Karpas-422 (cell line): ENCODE results near the gene MUC6. TPM values are rescaled to one million over a fixed set of nuclear protein-coding genes. Genes with fewer than 3 reads are reported as not detected.
A peak's percentile ranks its signal among the peaks of the same experiment; 100 is the strongest.

Experiments
- DNase-seq: peaks from one replicate; pipeline ENCODE4 v3.0.0-alpha.2; 2015
- H2AFZ ChIP-seq: fragments of 200-600 bp; sonication (generic); 2 replicates; pipeline ENCODE4 v1.6.1; 2014; ENCODE audit warnings: antibody characterized with exemption, low read length, mixed read lengths
- H3K27ac ChIP-seq: fragments of 200-600 bp; sonication (generic); 2 replicates; pipeline ENCODE4 v1.5.1; 2014; ENCODE audit warnings: mild to moderate bottlenecking, low read length, moderate library complexity
- H3K27me3 ChIP-seq: fragments of 200-600 bp; sonication (generic); 2 replicates; pipeline ENCODE4 v1.6.1; 2014; ENCODE audit warnings: low read length, mixed read lengths
- H3K36me3 ChIP-seq: fragments of 200-600 bp; sonication (generic); 2 replicates; pipeline ENCODE4 v1.6.1; 2014; ENCODE audit warnings: low read length, mixed read lengths; ENCODE audit not compliant: insufficient read depth
- H3K4me1 ChIP-seq: fragments of 200-600 bp; sonication (generic); 2 replicates; pipeline ENCODE4 v1.6.1; 2014; ENCODE audit warnings: mild to moderate bottlenecking, low read length, mixed read lengths
- H3K4me2 ChIP-seq: fragments of 200-600 bp; sonication (generic); 2 replicates; pipeline ENCODE4 v1.6.1; 2014; ENCODE audit warnings: low read length, low read depth, mild to moderate bottlenecking; ENCODE audit not compliant: poor library complexity, severe bottlenecking
- H3K4me3 ChIP-seq: fragments of 200-600 bp; sonication (generic); 2 replicates; pipeline ENCODE4 v1.5.1; 2014; ENCODE audit warnings: mild to moderate bottlenecking, antibody characterized with exemption, low read length, mixed read lengths
- H3K79me2 ChIP-seq: fragments of 200-600 bp; sonication (generic); 2 replicates; pipeline ENCODE4 v1.6.1; 2014; ENCODE audit warnings: mild to moderate bottlenecking, low read length, mixed read lengths
- H3K9ac ChIP-seq: fragments of 200-600 bp; sonication (generic); 2 replicates; pipeline ENCODE4 v1.6.0; 2014; ENCODE audit warnings: low read length
- H3K9me2 ChIP-seq: fragments of 200-600 bp; sonication (generic), shearing (Covaris generic); replicated peaks from 2 replicates; pipeline ENCODE4 v1.6.0; 2014; ENCODE audit warnings: mild to moderate bottlenecking, low read length, moderate library complexity; ENCODE audit not compliant: insufficient read depth
- H3K9me3 ChIP-seq: fragments of 300-700, 200-600 bp; sonication (generic); 2 replicates; pipeline ENCODE4 v1.6.1; 2014; ENCODE audit warnings: low read length, mixed read lengths
- H4K20me1 ChIP-seq: fragments of 200-600 bp; sonication (generic); 2 replicates; pipeline ENCODE4 v1.6.1; 2014; ENCODE audit warnings: mild to moderate bottlenecking, antibody characterized with exemption, low read length, low read depth; ENCODE audit not compliant: insufficient read depth
- total RNA-seq: library from RNA; depleted of rRNA; stranded (reverse); fragments of >200 nt; shearing (Covaris generic); gene quantifications from 2 replicates; pipeline ENCODE4 v1.2.3, GENCODE V29; 2014; ENCODE audit warnings: low replicate concordance

Gene MUC6
- total RNA-seq, 1 experiment from 2014 or later, result not detected

DNA sequence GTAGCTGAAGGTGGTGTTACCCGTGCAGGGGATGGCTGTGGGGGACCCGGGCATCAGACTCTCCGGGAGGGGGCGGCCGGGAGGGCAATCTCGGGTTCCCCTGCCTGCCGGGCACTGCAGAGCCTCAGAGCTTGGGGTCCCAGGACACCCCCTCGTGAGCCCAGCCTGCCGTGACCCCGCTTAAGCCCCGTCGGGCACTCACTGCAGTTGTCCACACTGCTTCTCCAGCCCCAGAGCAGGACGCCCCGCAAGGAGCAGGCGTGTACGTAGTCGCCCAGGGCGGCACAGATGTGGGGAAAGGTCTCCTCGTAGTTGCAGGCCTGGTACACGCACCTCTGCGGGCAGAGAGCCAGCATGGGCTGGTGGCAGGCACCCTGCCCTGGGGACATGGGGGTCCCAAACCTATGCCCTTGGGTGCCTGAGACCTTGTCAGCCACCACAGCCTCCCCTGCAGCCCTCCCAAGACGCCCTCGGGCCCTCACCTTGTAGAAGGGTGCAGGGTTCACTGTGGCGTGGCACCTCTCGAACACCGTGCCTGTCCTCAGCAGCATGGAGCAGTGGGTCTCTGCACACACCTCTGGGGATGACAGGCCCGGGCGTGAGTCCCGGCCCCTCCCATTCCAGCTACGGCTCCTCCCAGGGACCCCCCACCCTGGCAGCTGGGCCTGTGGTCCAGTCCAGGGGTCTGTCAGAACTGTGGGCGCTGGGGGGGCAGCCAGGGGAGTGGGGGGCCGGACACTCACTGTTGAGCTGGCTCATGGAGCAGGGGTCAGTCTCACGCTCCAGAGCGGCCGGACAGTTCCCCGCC is 8.8 kb downstream of the MUC6 start:
- Histone ChIP-seq H3K9me3 (no peaks in the 10 kb centered on the region), H3K79me2 (no peaks in the 10 kb centered on the region), H3K4me1 (no peaks in the 10 kb centered on the region), H3K27ac (no peak overlapping the region), H3K4me3 (no peak overlapping the region), H3K4me2 (no peak overlapping the region), H3K27me3 (no peaks in the 10 kb centered on the region), H2AFZ (no peak overlapping the region), H3K9ac (no peak overlapping the region), H3K36me3 (no peaks in the 10 kb centered on the region), H3K9me2 (no peaks in the 10 kb centered on the region), H4K20me1 (peaks cover 6% of the 10 kb centered on the region; the same call in 1 of the 2 replicates)
- no peak for DNase-seq

DNA sequence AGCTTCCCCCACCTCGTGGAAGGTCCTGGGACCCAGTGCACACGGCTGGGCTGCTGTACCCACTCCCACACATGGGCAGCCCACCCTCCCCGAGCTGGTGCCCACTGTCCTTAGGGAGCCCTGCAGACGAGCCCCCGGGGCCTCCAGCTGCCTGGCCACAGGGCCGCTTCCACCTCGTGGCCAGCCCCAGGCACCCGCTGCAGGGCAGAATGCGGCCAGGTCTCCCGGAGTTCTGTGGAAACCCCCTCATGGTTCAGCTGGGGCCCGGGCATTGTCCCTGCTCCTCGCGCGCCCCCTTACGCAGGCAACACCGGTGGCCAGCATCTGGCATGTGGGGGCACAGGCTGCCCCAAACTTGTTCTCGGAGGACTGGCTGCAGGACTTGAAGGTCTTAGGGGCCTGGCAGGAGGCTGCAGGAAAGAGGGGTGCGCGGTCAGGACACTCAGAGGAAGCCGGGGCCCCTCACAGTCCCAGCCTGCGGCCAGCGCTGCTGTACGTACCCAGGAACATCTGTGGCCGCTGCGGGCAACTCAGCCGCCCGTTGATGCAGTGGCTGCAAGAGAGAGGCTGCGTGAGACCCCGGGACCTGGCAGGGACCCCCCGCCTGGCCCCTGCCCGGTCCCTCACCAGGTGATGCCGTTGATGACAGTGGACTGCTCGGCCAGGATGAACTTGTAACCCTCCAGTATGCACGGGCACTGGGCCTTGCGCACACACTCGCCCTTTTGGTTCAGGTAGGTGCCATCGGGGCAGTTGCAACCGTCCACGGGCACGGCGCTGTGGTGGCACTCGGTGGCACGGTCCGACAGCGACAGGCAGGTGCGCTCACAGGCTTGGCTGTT is 9.7 kb downstream of the MUC6 start:
- DNase-seq, result no peak
- no peaks in the 10 kb centered on the region for H3K36me3 ChIP-seq
- H3K79me2 ChIP-seq, result no peaks in the 10 kb centered on the region
- no peak overlapping the region for H2AFZ ChIP-seq
- H3K27me3 ChIP-seq, result no peaks in the 10 kb centered on the region
- H3K4me3 ChIP-seq, result no peak overlapping the region
- 0 out of 2 replicates have a peak, but pooled peaks cover 3% of the 10 kb centered on the region for H4K20me1 ChIP-seq
- no peak overlapping the region for H3K4me2 ChIP-seq
- no peak overlapping the region for H3K9ac ChIP-seq
- no peaks in the 10 kb centered on the region for H3K9me2 ChIP-seq
- no peaks in the 10 kb centered on the region for H3K9me3 ChIP-seq
- H3K27ac ChIP-seq, result no peak overlapping the region
- no peaks in the 10 kb centered on the region for H3K4me1 ChIP-seq

DNA sequence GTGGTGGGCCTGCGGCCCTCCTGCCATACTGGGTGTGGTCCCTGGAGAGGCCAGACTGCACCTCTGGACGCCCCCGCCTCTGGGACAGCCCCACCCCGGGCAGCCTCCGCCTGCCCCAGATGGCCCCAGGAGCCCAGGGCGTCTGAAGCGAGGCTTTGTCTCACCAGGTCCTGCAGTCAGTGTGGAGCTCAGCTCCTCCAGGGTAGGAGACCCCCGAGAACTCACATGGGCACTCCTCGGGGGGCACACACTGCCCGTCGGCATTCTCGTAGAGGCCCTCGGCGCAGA is 10.4 kb downstream of the MUC6 start:
- Histone ChIP-seq H3K79me2 (no peaks in the 10 kb centered on the region), H4K20me1 (0 out of 2 replicates have a peak, but pooled peaks cover 3% of the 10 kb centered on the region), H3K27me3 (no peaks in the 10 kb centered on the region), H3K4me2 (no peak overlapping the region), H2AFZ (no peak overlapping the region), H3K9me3 (no peaks in the 10 kb centered on the region), H3K9ac (no peak overlapping the region), H3K4me3 (no peak overlapping the region), H3K9me2 (no peaks in the 10 kb centered on the region), H3K36me3 (no peaks in the 10 kb centered on the region), H3K27ac (no peak overlapping the region), H3K4me1 (no peaks in the 10 kb centered on the region)
- DNase-seq, result no peak

DNA sequence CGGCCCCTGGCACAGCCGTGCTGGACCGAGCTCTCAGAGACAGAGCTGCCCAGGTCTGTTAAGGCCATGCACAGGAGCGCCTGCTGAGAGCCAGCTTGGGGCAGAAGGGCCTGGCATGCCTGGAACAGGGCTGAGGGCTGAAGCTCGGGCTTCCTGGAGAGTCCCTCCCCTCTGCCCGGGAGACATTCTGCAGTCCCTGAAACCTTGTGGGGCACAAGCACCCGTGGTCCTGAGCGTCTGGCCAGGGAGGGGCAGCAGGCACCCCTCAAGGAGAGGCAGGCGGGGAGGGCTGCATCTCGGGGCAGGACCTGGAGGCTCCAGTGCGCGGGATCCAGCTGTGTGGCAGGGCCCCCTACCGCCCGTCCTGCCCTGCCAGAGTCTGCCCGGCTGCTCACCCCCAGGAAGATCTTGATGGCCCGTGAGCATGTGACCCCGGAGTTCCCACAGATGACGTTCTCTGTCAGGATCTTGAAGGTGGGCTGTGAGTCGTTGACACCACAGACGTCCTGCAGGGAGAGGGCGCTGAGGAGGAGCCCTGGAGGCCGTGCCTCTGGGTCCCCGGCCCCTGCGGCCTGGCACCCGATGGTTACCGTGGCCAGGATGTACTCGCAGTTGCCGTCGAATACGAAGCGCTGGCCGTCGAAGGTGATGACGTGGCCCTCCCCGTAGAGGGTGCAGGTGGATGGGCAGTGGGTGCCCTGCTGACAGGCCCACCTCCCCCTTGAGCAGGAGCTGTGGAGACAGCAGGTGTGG is 10.9 kb downstream of the MUC6 start:
- H4K20me1 ChIP-seq, result 0 out of 2 replicates have a peak, but pooled peaks cover 3% of the 10 kb centered on the region
- H2AFZ ChIP-seq, result no peak overlapping the region
- no peaks in the 10 kb centered on the region for H3K79me2 ChIP-seq
- no peaks in the 10 kb centered on the region for H3K36me3 ChIP-seq
- H3K4me1 ChIP-seq, result no peaks in the 10 kb centered on the region
- no peak overlapping the region for H3K4me3 ChIP-seq
- H3K9me2 ChIP-seq, result no peaks in the 10 kb centered on the region
- no peak overlapping the region for H3K27ac ChIP-seq
- no peak overlapping the region for H3K4me2 ChIP-seq
- no peaks in the 10 kb centered on the region for H3K9me3 ChIP-seq
- no peaks in the 10 kb centered on the region for H3K27me3 ChIP-seq
- no peak overlapping the region for H3K9ac ChIP-seq
- peak; percentile 48 for DNase-seq

DNA sequence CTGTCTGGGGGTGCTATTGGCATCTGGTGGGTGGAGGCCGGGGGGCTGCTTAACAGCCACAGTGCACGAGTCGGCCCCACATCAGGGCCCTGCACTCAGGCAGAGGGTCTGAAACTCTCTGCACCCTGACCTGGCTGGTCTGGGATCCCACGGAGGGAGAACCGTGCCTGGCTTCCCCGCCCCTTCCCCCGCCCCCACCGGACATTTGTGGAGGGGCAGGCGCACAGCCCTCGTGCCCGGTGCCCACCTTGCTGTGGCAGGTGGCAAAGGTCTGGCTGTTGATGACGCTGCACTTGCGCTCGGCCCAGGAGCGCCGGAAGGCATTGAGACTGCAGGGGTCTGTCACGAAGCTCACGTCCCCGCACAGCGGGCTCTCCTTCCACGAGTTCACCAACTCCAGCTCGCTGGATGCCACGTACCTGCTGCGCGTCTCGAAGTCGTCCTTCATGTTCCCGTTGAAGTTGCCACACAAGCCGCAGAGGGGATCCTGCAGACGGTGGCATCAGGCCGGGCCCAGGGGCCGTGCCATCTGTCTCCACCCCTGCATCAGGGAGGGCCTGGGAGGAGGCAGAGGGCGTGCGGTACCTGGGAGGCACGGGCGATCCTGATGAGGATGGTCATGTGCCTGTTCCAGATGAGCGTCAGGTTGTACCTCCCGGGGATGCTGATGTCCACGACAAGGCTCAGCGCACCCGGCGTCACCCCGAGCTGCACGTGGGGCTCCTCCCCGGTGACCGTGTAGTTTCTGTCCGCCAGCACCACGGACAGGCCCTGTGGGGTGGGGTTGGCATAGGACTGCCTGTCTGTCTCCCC is 11.7 kb downstream of the MUC6 start:
- Histone ChIP-seq H4K20me1 (0 out of 2 replicates have a peak, but pooled peaks cover 3% of the 10 kb centered on the region), H3K9me2 (no peaks in the 10 kb centered on the region), H2AFZ (no peak overlapping the region), H3K4me1 (no peaks in the 10 kb centered on the region), H3K79me2 (no peaks in the 10 kb centered on the region), H3K36me3 (no peaks in the 10 kb centered on the region), H3K4me3 (no peak overlapping the region), H3K4me2 (no peak overlapping the region), H3K9me3 (no peaks in the 10 kb centered on the region), H3K27ac (no peak overlapping the region), H3K27me3 (no peaks in the 10 kb centered on the region), H3K9ac (no peak overlapping the region)
- DNase-seq, result no peak

DNA sequence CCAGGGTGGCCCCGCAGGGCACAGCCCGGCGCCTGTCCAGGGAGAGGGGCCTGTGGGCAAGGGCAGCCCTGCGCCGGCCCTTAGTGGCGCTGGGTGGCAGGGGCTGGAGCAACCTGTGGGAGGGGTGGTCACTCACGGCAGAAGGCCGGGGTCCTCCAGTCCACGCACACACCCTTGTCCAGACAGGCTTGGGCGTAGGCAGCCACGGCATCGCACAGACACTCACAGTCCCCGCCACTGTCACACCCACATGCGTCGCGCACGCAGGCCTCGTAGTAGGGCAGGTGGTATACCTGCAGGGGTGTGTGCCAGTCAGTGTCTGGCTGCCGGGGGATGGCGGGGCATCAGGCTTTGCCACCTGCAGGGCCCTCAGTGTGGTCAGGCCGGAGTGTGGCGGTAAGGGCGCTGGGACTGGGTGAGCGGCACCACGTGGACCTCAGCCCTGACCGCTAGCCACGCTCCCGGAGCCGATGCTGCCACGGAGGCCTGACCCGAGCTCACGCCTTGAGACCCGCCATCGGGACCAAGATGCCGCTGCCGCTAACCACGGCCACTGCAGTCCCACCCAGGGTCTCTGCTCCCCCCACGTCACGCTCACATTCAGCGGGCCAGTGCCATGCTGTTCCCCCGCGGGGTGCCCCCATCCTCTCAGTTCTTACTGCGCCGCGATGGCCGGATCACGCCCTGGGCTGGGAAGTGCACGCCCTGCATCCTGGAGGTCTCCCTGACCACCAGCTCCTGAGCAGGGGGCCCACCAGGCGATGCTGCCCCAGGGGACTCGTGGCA is 12.5 kb downstream of the MUC6 start:
- no peak for DNase-seq
- Histone ChIP-seq H3K36me3 (no peaks in the 10 kb centered on the region), H3K9ac (no peak overlapping the region)

More for the DNA sequence above, 12.5 kb downstream of the MUC6 start:
- H2AFZ ChIP-seq, result no peak overlapping the region
- no peak overlapping the region for H3K4me2 ChIP-seq
- no peaks in the 10 kb centered on the region for H3K79me2 ChIP-seq
- no peaks in the 10 kb centered on the region for H3K9me2 ChIP-seq
- 0 out of 2 replicates have a peak, but pooled peaks cover 3% of the 10 kb centered on the region for H4K20me1 ChIP-seq
- no peaks in the 10 kb centered on the region for H3K27me3 ChIP-seq
- H3K9me3 ChIP-seq, result no peaks in the 10 kb centered on the region
- no peak overlapping the region for H3K27ac ChIP-seq
- no peaks in the 10 kb centered on the region for H3K4me1 ChIP-seq
- H3K4me3 ChIP-seq, result no peak overlapping the region
